Calu3 (cell line): Measurements from ENCODE around the gene SLIT1. TPM values are rescaled to one million over a fixed set of nuclear protein-coding genes. Genes with fewer than 3 reads are reported as not detected.

Experiments used
- BruUV-seq: library from RNA; stranded (reverse); fragments of 400-500 nt; replicated peaks from 2 replicates; lab custom pipeline; 2021; lab: Mats Ljungman, UMichigan
- CTCF ChIA-PET: fragments of 300-600 bp; sonication (Branson Sonifier 250); formaldehyde crosslinking; loops from one replicate; lab custom pipeline; 2022; ENCODE audit warnings: antibody characterized with exemption; lab: Charles Lee
- DNase-seq: peaks from one replicate; pipeline ENCODE4 v3.0.0; 2022
- H3K27ac Mint-ChIP-seq: one replicate; pipeline ENCODE4 v1.8.0; 2022; ENCODE audit warnings: mixed read lengths; ENCODE audit not compliant: unreplicated experiment
- H3K27me3 Mint-ChIP-seq: one replicate; pipeline ENCODE4 v1.8.0; 2022; ENCODE audit warnings: mixed read lengths; ENCODE audit not compliant: unreplicated experiment
- H3K36me3 Mint-ChIP-seq: one replicate; pipeline ENCODE4 v1.8.0; 2022; ENCODE audit warnings: mild to moderate bottlenecking, moderate library complexity, mixed read lengths; ENCODE audit not compliant: insufficient read depth, unreplicated experiment
- H3K4me1 Mint-ChIP-seq: one replicate; pipeline ENCODE4 v1.8.0; 2022; ENCODE audit warnings: mild to moderate bottlenecking, low read depth, mixed read lengths; ENCODE audit not compliant: unreplicated experiment
- H3K4me3 Mint-ChIP-seq: one replicate; pipeline ENCODE4 v1.8.0; 2022; ENCODE audit warnings: mild to moderate bottlenecking, low read depth, moderate library complexity, mixed read lengths; ENCODE audit not compliant: unreplicated experiment
- H3K9me3 Mint-ChIP-seq: one replicate; pipeline ENCODE4 v1.8.0; 2022; ENCODE audit warnings: low read depth, mixed read lengths; ENCODE audit not compliant: unreplicated experiment
- intact Hi-C: fragments of 100-400 bp; cut with micrococcal nuclease; formaldehyde crosslinking; loops from one replicate; pipeline ENCODE4 v1.10.0; 2022; ENCODE audit not compliant: unreplicated experiment
- total RNA-seq: library from RNA; stranded (reverse); gene quantifications from 2 replicates; pipeline ENCODE4 v1.2.3, GENCODE V29; 2022
- TF ChIP-seq, protein P1 (sequence below): fragments of 200-600 bp; IDR thresholded peaks from one replicate; pipeline ENCODE4 v1.8.0; 2022; ENCODE audit warnings: antibody characterized with exemption; ENCODE audit not compliant: unreplicated experiment

The SLIT1 gene
- total RNA-seq, 1 experiment from 2014 or later = not detected

DNA sequence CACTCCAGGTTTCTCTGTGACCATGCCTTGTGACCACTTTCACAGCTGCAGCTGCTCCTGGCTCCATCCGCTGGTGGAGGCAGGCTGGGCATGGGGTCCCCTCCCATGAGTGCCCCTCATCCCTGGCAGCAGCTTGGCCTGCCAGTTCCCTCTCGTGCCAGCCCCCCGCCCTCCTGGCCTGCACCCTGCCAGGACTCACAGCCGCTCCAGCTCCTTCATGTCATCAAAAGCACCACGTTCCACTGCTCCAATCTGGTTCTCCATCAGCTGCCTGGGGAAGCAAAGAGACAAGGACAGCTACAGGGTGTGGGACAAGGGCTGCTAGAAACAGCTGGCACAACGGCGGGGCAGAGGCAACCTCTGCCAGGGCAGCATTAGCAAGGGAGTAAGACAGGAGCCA, 22.6 kb downstream of the SLIT1 start:
- Mint-ChIP-seq H3K4me3 (no peak overlapping the region), H3K27ac (no peak overlapping the region), H3K36me3 (no peaks in the 10 kb centered on the region), H3K9me3 (no peaks in the 10 kb centered on the region), H3K4me1 (no peaks in the 10 kb centered on the region), H3K27me3 (peaks cover 48% of the 10 kb centered on the region)
- TF ChIP-seq, protein P1, sequence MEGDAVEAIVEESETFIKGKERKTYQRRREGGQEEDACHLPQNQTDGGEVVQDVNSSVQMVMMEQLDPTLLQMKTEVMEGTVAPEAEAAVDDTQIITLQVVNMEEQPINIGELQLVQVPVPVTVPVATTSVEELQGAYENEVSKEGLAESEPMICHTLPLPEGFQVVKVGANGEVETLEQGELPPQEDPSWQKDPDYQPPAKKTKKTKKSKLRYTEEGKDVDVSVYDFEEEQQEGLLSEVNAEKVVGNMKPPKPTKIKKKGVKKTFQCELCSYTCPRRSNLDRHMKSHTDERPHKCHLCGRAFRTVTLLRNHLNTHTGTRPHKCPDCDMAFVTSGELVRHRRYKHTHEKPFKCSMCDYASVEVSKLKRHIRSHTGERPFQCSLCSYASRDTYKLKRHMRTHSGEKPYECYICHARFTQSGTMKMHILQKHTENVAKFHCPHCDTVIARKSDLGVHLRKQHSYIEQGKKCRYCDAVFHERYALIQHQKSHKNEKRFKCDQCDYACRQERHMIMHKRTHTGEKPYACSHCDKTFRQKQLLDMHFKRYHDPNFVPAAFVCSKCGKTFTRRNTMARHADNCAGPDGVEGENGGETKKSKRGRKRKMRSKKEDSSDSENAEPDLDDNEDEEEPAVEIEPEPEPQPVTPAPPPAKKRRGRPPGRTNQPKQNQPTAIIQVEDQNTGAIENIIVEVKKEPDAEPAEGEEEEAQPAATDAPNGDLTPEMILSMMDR = no peak
- DNase-seq = no peak
- CTCF ChIA-PET = no interaction called here
- BruUV-seq = no TSS peak
- intact Hi-C loops = no loop called here

DNA sequence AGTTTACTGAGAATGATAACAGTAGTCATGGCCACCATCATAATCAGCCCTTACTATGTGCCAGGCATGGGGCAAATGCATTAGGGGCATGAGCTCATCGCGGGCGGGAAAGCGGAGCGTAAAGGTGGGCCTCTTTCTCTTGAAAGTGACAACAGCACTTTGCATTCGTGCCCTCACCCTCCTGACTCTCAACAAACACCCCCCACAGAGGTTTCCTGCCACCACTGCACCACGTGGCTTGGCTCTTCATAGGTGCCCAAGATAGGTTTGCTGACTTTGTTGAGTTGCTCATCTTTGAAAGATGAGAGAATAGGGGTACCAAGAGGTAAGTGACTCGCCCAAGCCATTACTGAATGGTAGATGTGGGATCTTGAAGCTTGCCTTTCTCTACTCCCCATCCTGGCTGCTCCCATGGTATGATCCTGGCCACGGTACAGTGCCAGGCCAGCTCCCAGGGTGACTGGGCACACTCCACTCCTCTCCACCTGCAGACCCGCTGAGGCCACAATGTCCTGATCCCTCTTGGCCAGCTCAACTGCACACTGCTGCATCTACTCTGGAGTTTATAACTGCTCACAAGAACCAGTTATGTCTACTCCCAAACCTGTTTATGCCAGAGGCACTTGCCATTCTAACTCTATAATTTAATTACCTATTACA, 26.0 kb downstream of the SLIT1 start:
- TF ChIP-seq, protein P1 = no peak

DNA sequence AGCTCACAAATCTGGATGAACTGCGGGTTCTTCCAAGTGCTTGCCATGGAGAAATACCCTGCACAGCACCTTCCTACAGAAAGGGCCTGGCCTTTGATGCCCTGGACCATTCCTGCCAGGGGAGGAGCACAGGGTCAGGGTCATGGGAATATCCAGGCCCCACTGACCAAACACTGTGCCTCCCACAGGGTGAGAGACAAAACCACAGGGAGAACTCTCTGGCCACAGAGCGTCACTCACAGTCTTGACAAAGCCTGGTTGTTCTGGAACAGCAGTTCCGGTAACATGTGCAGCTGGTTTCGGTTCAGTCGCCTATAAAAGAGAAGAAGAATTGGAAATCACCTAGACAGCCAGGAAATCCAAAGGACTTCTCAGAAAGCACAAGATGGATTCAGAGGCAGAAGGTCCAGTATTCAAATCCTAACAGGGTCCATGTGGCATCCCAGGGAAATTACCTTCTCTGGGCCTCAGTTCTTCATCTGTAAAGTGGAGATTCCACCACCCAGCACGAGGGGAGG, 28.1 kb downstream of the SLIT1 start:
- no peak for DNase-seq
- TF ChIP-seq, protein P1 = no peak
- H3K9me3 Mint-ChIP-seq = no peaks in the 10 kb centered on the region
- no peak overlapping the region for H3K27ac Mint-ChIP-seq
- CTCF ChIA-PET = no interaction called here
- intact Hi-C loops = no loop called here
- no peaks in the 10 kb centered on the region for H3K36me3 Mint-ChIP-seq
- H3K4me1 Mint-ChIP-seq = no peaks in the 10 kb centered on the region
- BruUV-seq = no TSS peak
- no peak overlapping the region for H3K4me3 Mint-ChIP-seq
- peaks cover 55% of the 10 kb centered on the region for H3K27me3 Mint-ChIP-seq

More for the DNA sequence above, 26.0 kb downstream of the SLIT1 start:
- no peaks in the 10 kb centered on the region for H3K36me3 Mint-ChIP-seq
- no peak overlapping the region for H3K4me3 Mint-ChIP-seq
- no peak overlapping the region for H3K27ac Mint-ChIP-seq
- intact Hi-C loops = no loop called here
- CTCF ChIA-PET = no interaction called here
- H3K4me1 Mint-ChIP-seq = no peaks in the 10 kb centered on the region
- H3K9me3 Mint-ChIP-seq = no peaks in the 10 kb centered on the region
- BruUV-seq = no TSS peak
- H3K27me3 Mint-ChIP-seq = peaks cover 39% of the 10 kb centered on the region
- no peak for DNase-seq

DNA sequence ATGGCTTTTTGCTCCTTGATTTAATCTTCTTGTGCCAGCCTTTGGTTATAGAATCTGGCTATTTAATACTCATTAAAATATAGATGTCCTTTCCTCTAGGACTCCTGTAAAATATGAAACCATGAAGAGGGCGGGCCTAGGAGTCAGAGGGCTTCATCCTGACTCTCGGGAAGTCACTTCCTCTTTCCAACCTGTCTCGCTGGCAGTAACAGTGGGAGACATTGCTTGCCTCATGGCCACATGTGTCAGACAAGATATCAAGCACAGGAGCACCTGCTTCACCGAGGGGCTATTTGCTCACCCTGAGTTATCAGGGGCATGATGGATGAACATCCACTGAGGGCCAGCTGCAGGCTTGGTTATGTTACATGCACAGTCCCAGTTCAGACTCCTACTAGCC, 31.0 kb downstream of the SLIT1 start:
- no peaks in the 10 kb centered on the region for H3K4me1 Mint-ChIP-seq
- CTCF ChIA-PET = interaction anchor here (0.6 kb wide), 1 partner anchor 471 kb away, joined by 3 read pairs; no protein-coding TSS in a partner anchor
- intact Hi-C loops = no loop called here
- DNase-seq = no peak
- BruUV-seq = no TSS peak
- no peak overlapping the region for H3K27ac Mint-ChIP-seq
- peaks cover 70% of the 10 kb centered on the region for H3K27me3 Mint-ChIP-seq
- TF ChIP-seq, protein P1 = no peak
- H3K4me3 Mint-ChIP-seq = no peak overlapping the region
- H3K9me3 Mint-ChIP-seq = no peaks in the 10 kb centered on the region
- H3K36me3 Mint-ChIP-seq = no peaks in the 10 kb centered on the region
